Duodenal mucosa (tissue), 2 donors: ENCODE measurements around the gene LITAF.
A peak's percentile ranks its signal among the peaks of the same experiment; 100 is the strongest.
"Not testable (repeated sequence)": the region's sequence is repeated elsewhere in the genome, so short reads cannot be mapped to it uniquely, and the experiment has no call there.

Source experiments
- H3K27ac ChIP-seq: one replicate; pipeline ENCODE4 v1.7.0; 2013; ENCODE audit warnings: low read depth, low read length
- H3K27me3 ChIP-seq, 2 donors: one replicate each; pipeline ENCODE4 v1.7.0; 2013; ENCODE audit warnings: low read length in 2 of 2, control low read depth in 1 of 2; ENCODE audit not compliant: insufficient read depth in 2 of 2, control insufficient read depth in 1 of 2
- H3K36me3 ChIP-seq, 2 donors: one replicate each; pipeline ENCODE4 v1.7.0; 2013; ENCODE audit warnings: low read length in 2 of 2, control low read depth in 1 of 2; ENCODE audit not compliant: insufficient read depth in 2 of 2, control insufficient read depth in 1 of 2
- H3K4me1 ChIP-seq, 2 donors: one replicate each; pipeline ENCODE4 v1.7.0; 2013; ENCODE audit warnings: low read length in 2 of 2, control low read depth in 1 of 2; ENCODE audit not compliant: insufficient read depth in 2 of 2, control insufficient read depth in 1 of 2
- H3K4me3 ChIP-seq, 2 donors: one replicate each; pipeline ENCODE4 v1.7.0; 2013; ENCODE audit warnings: low read length in 2 of 2, low read depth in 1 of 2
- H3K9ac ChIP-seq, 2 donors: one replicate each; pipeline ENCODE4 v1.7.0; 2013; ENCODE audit warnings: low read length in 2 of 2, low read depth in 1 of 2
- H3K9me3 ChIP-seq, 2 donors: one replicate each; pipeline ENCODE4 v1.7.0; 2013; ENCODE audit warnings: low read length in 2 of 2, control low read depth in 1 of 2; ENCODE audit not compliant: control insufficient read depth in 1 of 2

The LITAF gene

GRCh38 chr16:11587643-11588247, 1.0 kb upstream of the LITAF start:
- peak overlapping the region; percentile 72 to 85 for H3K4me3 ChIP-seq
- H3K27me3 ChIP-seq = peaks cover 4% of the 10 kb centered on the region in 2 donors
- H3K9ac ChIP-seq = peak overlapping the region; percentile 34 to 66
- H3K27ac ChIP-seq = peak overlapping the region; percentile 91
- H3K36me3 ChIP-seq = no peaks in the 10 kb centered on the region
- H3K9me3 ChIP-seq = no peaks in the 10 kb centered on the region
- H3K4me1 ChIP-seq = peaks cover 32 to 40% of the 10 kb centered on the region in 2 donors

GRCh38 chr16:11586378-11586855, 302 bp downstream of the LITAF start:
- H3K27me3 ChIP-seq = peaks cover 4% of the 10 kb centered on the region in 2 donors
- H3K9me3 ChIP-seq = no peaks in the 10 kb centered on the region
- peak overlapping the region; percentile 80 to 85 for H3K4me3 ChIP-seq
- peaks cover 37 to 48% of the 10 kb centered on the region in 2 donors for H3K4me1 ChIP-seq
- peak overlapping the region; percentile 83 to 86 for H3K9ac ChIP-seq
- no peaks in the 10 kb centered on the region for H3K36me3 ChIP-seq
- H3K27ac ChIP-seq = peak overlapping the region; percentile 91

- Histone ChIP-seq H3K9me3 (no peaks in the 10 kb centered on the region), H3K4me3 (peak overlapping the region; percentile 80 to 85), H3K9ac (peak overlapping the region; percentile 83 to 86), H3K36me3 (no peaks in the 10 kb centered on the region), H3K27ac (peak overlapping the region; percentile 91), H3K4me1 (peaks cover 37 to 52% of the 10 kb centered on the region in 2 donors), H3K27me3 (peaks cover 4% of the 10 kb centered on the region in 2 donors)
Measured at GRCh38 chr16:11585460-11586377, 1.0 kb downstream of the LITAF start.

- H3K4me1 ChIP-seq = peaks cover 37 to 52% of the 10 kb centered on the region in 2 donors
- H3K27ac ChIP-seq = peak overlapping the region; percentile 26
- H3K27me3 ChIP-seq = peaks cover 4% of the 10 kb centered on the region in 2 donors
- no peaks in the 10 kb centered on the region for H3K36me3 ChIP-seq
- H3K4me3 ChIP-seq = peak overlapping the region; percentile 41 to 44
- H3K9me3 ChIP-seq = no peaks in the 10 kb centered on the region
- peak overlapping the region; percentile 52 to 54 for H3K9ac ChIP-seq
Measured at GRCh38 chr16:11583889-11584565, 2.7 kb downstream of the LITAF start.

GRCh38 chr16:11583166-11583565, 3.6 kb downstream of the LITAF start:
- Histone ChIP-seq H3K9ac (no peak overlapping the region), H3K27ac (no peak overlapping the region)

GRCh38 chr16:11582157-11582814, 4.4 kb downstream of the LITAF start:
- Histone ChIP-seq H3K36me3 (no peaks in the 10 kb centered on the region), H3K4me1 (peaks cover 31 to 45% of the 10 kb centered on the region in 2 donors), H3K4me3 (no peak overlapping the region), H3K27me3 (no peaks in the 10 kb centered on the region), H3K27ac (no peak overlapping the region), H3K9ac (no peak overlapping the region), H3K9me3 (no peaks in the 10 kb centered on the region)

More at GRCh38 chr16:11583166-11583565, 3.6 kb downstream of the LITAF start:
- Histone ChIP-seq H3K9me3 (no peaks in the 10 kb centered on the region), H3K4me1 (peaks cover 37 to 52% of the 10 kb centered on the region in 2 donors), H3K27me3 (peaks cover 4% of the 10 kb centered on the region in 2 donors), H3K4me3 (peak overlapping the region in 1 of 2 donors; percentile 44), H3K36me3 (no peaks in the 10 kb centered on the region)

GRCh38 chr16:11581678-11582077, 5.0 kb downstream of the LITAF start:
- Histone ChIP-seq H3K27ac (no peak overlapping the region), H3K27me3 (no peaks in the 10 kb centered on the region), H3K9ac (no peak overlapping the region), H3K9me3 (no peaks in the 10 kb centered on the region), H3K36me3 (no peaks in the 10 kb centered on the region), H3K4me3 (no peak overlapping the region), H3K4me1 (peaks cover 35 to 49% of the 10 kb centered on the region in 2 donors)

- Histone ChIP-seq H3K36me3 (no peaks in the 10 kb centered on the region), H3K4me1 (peaks cover 33 to 46% of the 10 kb centered on the region in 2 donors), H3K27ac (no peak overlapping the region), H3K27me3 (no peaks in the 10 kb centered on the region), H3K9ac (no peak overlapping the region), H3K4me3 (no peak overlapping the region), H3K9me3 (no peaks in the 10 kb centered on the region)
Measured at GRCh38 chr16:11580451-11581086, 6.2 kb downstream of the LITAF start.

- not testable (repeated sequence) for H3K4me3 ChIP-seq, H3K27ac ChIP-seq, H3K27me3 ChIP-seq, H3K9me3 ChIP-seq, H3K36me3 ChIP-seq, H3K9ac ChIP-seq
- H3K4me1 ChIP-seq = peaks cover 11 to 14% of the 10 kb centered on the region in 2 donors
Measured at GRCh38 chr16:11577290-11577660, 9.4 kb downstream of the LITAF start.
